Common myeloid progenitor, CD34-positive (primary cell): ENCODE data around the gene RBM39.
"Not testable (repeated sequence)": the region's sequence is repeated elsewhere in the genome, so short reads cannot be mapped to it uniquely, and the experiment has no call there.

Source experiments
- CTCF ChIA-PET: fragments of 350-600 bp; sonication (Branson Sonifier 250); formaldehyde crosslinking; loops from one replicate; lab custom pipeline; 2021; ENCODE audit warnings: antibody characterized with exemption; lab: Charles Lee
- POLR2A ChIA-PET: fragments of 350-600 bp; sonication (Branson Sonifier 250); formaldehyde crosslinking; loops from one replicate; lab custom pipeline; 2021; ENCODE audit warnings: antibody characterized with exemption; lab: Charles Lee
- DNase-seq, 3 donors: peaks; one replicate each; pipeline versions ENCODE4 v3.0.0 to v3.0.0-alpha.2; 2013
- H3K27ac ChIP-seq, 2 experiments: 1 replicate in 1 of 2; 2 replicates in 1 of 2; pipeline ENCODE4 v1.7.0; 2013; ENCODE audit warnings: inconsistent platforms in 2 of 2, low read length in 2 of 2, mild to moderate bottlenecking in 2 of 2, low read depth in 1 of 2, moderate library complexity in 1 of 2; ENCODE audit not compliant: severe bottlenecking in 2 of 2, insufficient read depth in 1 of 2, poor library complexity in 1 of 2
- H3K27me3 ChIP-seq, 5 experiments: replicated peaks in 2 of 5; 1 replicate in 3 of 5; 2 replicates in 2 of 5; pipeline versions ENCODE4 v1.6.1 to v1.7.0; 2013; ENCODE audit warnings: low read length in 4 of 5, mild to moderate bottlenecking in 2 of 5, moderate library complexity in 2 of 5, inconsistent platforms in 1 of 5; ENCODE audit not compliant: insufficient read depth in 5 of 5, control insufficient read depth in 4 of 5
- H3K36me3 ChIP-seq, 4 experiments: 1 replicate in 2 of 4; 2 replicates in 2 of 4; pipeline versions ENCODE4 v1.6.1 to v1.7.0; 2013; ENCODE audit warnings: low read length in 3 of 4, control low read depth in 1 of 4, mild to moderate bottlenecking in 1 of 4; ENCODE audit not compliant: control insufficient read depth in 4 of 4, insufficient read depth in 4 of 4
- H3K4me1 ChIP-seq, 4 experiments: 1 replicate in 3 of 4; 2 replicates in 1 of 4; pipeline versions ENCODE4 v1.6.1 to v1.7.1; 2013; ENCODE audit warnings: low read length in 3 of 4, mild to moderate bottlenecking in 3 of 4, control low read depth in 1 of 4, inconsistent platforms in 1 of 4, moderate library complexity in 1 of 4; ENCODE audit not compliant: control insufficient read depth in 4 of 4, insufficient read depth in 4 of 4; ENCODE audit errors: control extremely low read depth in 1 of 4
- H3K4me3 ChIP-seq, 7 experiments: 1 replicate in 4 of 7; 2 replicates in 3 of 7; pipeline versions ENCODE4 v1.5.1 to v1.7.0; 2013; ENCODE audit warnings: mild to moderate bottlenecking in 7 of 7, low read length in 6 of 7, moderate library complexity in 6 of 7, inconsistent platforms in 2 of 7, low read depth in 2 of 7, control low read depth in 1 of 7; ENCODE audit not compliant: insufficient read depth in 4 of 7, control insufficient read depth in 1 of 7; ENCODE audit errors: extremely low read depth in 1 of 7
- H3K9me3 ChIP-seq, 5 experiments: 1 replicate in 4 of 5; 2 replicates in 1 of 5; pipeline versions ENCODE4 v1.6.1 to v1.7.1; 2013; ENCODE audit warnings: low read length in 4 of 5, mild to moderate bottlenecking in 2 of 5, inconsistent platforms in 1 of 5, low read depth in 1 of 5, moderate library complexity in 1 of 5; ENCODE audit not compliant: control insufficient read depth in 4 of 5, insufficient read depth in 2 of 5; ENCODE audit errors: control extremely low read depth in 1 of 5
- WGBS: methylation state at CpG from one replicate; pipeline ENCODE4 v1.1.5; 2013; ENCODE audit not compliant: insufficient coverage; 5-methylcytosine and 5-hydroxymethylcytosine counted together

The RBM39 gene

DNA sequence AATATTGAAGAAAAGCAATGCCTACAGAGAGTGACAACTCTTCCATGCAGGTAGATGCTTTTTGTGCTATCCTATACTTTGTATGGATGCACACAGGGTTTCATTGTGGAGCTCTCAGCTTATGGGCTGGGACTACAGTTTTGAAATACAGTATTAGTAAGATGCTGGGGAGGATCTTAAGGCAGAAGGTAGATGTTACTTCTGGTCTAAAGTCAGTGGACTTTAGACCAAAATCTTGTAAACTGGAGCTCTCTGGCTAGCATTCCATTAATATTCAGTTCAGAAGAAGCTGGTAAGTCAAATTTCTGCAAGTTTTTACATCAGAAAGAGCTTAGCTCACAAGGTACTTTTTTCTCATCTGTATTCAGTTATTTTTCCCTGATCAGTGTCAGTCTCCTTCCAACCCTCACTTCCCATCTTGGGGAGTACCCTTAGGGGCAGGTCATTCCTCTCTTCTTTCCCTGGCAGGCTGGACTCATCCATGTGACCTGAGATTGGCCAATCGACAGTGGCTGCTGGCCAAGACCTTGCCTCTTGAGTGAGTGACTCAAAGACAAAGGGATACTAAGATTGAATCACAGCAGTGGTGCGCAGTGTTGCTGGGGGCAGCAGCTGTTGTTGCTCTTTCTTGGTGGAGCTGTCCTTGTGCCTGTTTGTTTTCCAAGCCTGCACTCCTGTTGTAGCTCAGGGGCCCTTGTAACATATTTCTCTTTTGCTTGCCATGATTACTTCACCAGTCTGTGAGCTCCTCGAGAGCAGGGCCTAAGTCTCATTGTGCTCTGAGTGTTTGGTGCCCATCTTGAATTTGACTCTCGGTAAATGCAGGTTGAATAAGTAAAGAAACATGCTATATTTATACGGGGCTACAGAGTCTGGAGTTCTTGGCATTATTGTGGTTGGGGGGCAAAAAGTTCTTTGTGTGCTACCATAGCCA, 26.9 kb upstream of the RBM39 start:
- no peaks in the 10 kb centered on the region for H3K9me3 ChIP-seq
- peak in 2 of 3 donors; percentile 43 to 48 for DNase-seq
- WGBS: 100% methylated on average over 3 of the region's 5 CpGs
- peak overlapping the region; percentile 79 to 81 for H3K27ac ChIP-seq
- no peaks in the 10 kb centered on the region for H3K36me3 ChIP-seq
- ChIA-PET POLR2A (interaction anchor here (2.4 kb wide), 1 partner anchor 27 kb away, joined by 37 read pairs; the partner anchor contains the start of gene RBM39), CTCF (interaction anchor here (0.6 to 2.7 kb wide), 8 partner anchors 13 to 227 kb away, joined by 3 to 32 read pairs (median 4); partner anchors contain the start of genes ERGIC3 and RBM39)
- H3K4me1 ChIP-seq: peaks cover 33 to 70% (median 56%) of the 10 kb centered on the region in 4 experiments
- peak overlapping the region in 3 of 7 experiments; percentile 11 to 37 (median 31) for H3K4me3 ChIP-seq
- H3K27me3 ChIP-seq: no peaks in the 10 kb centered on the region

DNA sequence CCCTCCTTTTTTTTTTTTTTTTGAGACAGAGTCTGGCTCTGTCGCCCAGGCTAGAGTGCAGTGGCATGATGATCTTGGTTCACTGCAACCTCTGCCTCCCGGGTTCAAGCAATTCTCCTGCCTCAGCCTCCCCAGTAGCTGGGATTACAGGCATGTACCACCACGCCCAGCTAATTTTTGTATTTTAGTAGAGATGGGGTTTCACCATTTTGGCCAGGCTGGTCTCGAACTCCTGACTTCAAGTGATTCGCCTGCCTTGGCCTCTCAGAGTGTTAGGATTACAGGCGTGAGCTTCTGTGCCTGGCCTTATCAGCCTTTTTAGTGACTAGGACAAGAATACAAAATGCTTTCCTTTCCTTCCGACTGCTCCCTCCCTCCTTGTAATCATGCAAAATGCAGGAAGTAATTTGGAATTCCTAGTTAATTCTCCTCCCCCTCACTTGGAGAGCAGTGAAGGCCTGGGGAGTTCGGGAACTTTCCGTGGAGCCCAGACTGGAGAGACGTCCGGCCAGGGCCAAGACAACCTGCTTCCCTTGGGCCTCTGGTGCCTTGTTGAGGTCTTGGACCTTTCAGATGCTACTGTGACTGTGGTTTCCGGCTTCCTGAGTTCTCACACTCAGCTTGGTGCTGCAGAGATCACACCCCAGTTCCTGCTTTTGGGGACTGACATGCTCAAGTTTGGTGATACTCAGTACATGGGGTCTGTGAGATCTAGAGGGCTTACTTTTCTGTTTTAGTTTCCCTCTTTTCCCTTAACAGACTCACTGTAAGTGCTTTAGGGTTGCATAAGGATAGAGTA, 25.8 kb upstream of the RBM39 start:
- Histone ChIP-seq H3K27ac (peak overlapping the region; percentile 79 to 81), H3K27me3 (no peaks in the 10 kb centered on the region), H3K36me3 (no peaks in the 10 kb centered on the region), H3K4me1 (peaks cover 27 to 59% (median 46%) of the 10 kb centered on the region in 4 experiments), H3K4me3 (peak overlapping the region in 3 of 7 experiments; percentile 37 to 44 (median 44)), H3K9me3 (no peaks in the 10 kb centered on the region)
- ChIA-PET CTCF (interaction anchor here (1.3 to 2.7 kb wide), 5 partner anchors 12 to 34 kb away, joined by 4 to 32 read pairs (median 7); partner anchors contain the start of gene RBM39), POLR2A (interaction anchor here (1.0 to 2.4 kb wide), 2 partner anchors 26 to 32 kb away, joined by 4 to 37 read pairs; partner anchors contain the start of gene RBM39)
- WGBS: 0% methylated on average over 7 of the region's 12 CpGs
- DNase-seq: peak; percentile 86 to 97 (median 95)

DNA sequence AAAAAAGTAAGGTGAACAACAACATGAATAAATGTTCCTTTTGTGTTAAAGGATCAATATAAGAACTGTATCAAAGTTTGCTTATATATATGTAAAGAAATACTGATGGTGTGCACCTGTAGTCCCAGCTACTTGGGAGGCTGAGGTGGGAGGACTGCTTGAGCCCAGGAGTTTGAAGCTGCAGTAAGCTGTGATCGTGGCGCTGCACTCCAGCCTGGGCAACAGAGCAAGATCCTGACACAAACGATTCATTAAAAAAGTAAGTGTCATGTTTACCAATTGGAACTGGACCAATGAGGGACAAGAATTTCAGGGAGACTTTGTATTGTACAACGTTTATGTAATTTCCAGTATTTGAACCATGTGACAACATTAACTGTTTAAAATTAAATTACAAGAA, 24.8 kb upstream of the RBM39 start:
- H3K27ac ChIP-seq: peak overlapping the region in 1 of 2 experiments; percentile 81
- no peaks in the 10 kb centered on the region for H3K36me3 ChIP-seq
- ChIA-PET CTCF (interaction anchor here (0.7 to 2.7 kb wide), 3 partner anchors 24 to 36 kb away, joined by 3 to 32 read pairs (median 4); partner anchors contain the start of gene RBM39), POLR2A (interaction anchor here (0.7 kb wide), 1 partner anchor 12 kb away, joined by 3 read pairs; no protein-coding TSS in a partner anchor)
- no peaks in the 10 kb centered on the region for H3K27me3 ChIP-seq
- no peak overlapping the region for H3K4me3 ChIP-seq
- H3K9me3 ChIP-seq: no peaks in the 10 kb centered on the region
- DNase-seq: no peak
- H3K4me1 ChIP-seq: peaks cover 24 to 53% (median 41%) of the 10 kb centered on the region in 4 experiments
- whole genome bisulfite sequencing: 100% methylated on average over 3 of the region's 4 CpGs

DNA sequence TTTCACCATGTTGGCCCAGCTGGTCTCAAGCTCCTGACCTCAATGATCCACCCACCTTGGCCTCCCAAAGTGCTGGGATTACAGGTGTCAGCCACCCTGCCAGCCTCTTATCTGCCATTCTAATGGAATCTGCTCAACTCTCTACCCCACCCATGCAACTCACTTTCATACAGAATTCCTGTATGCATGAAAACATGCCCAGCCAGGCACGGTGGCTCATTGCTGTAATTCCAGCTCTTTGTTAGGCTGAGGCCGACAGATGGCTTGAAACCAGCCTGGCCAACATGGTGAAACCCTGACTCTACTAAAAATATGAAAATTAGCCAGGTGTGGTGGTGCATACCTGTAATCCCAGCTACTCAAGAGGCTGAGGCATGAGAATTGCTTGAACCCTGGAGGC, 22.9 kb upstream of the RBM39 start:
- H3K9me3 ChIP-seq, H3K36me3 ChIP-seq, DNase-seq, H3K27ac ChIP-seq, H3K27me3 ChIP-seq, POLR2A ChIA-PET, H3K4me3 ChIP-seq: not testable (repeated sequence)
- CTCF ChIA-PET: interaction anchor here (0.9 to 1.1 kb wide), 2 partner anchors 14 to 23 kb away, joined by 3 to 4 read pairs; partner anchors contain the start of gene RBM39
- peaks cover 22 to 36% (median 32%) of the 10 kb centered on the region in 4 experiments for H3K4me1 ChIP-seq
- no CpG with 5 or more reads among the region's 2 CpGs for WGBS

DNA sequence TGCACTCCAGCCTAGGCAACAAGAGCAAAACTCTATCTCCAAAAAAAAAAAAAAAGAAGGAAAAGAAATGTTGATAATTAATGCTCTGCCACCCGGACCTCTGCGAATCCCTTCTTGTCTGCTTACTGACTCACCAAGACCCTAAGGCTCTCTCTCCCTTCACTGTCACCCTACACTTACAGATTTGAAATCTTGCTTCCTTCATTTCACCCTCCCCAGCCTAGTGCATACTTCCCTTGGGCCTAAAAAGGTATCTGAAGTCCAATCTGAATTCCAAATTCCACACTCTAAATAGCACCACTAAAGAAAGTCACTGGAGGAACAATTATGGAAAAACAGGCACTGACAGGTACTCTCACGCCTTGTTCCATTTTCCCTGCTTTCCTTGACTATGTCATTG, 20.4 kb upstream of the RBM39 start:
- 90% methylated on average over 2 of the region's 3 CpGs for WGBS
- Histone ChIP-seq H3K9me3 (no peaks in the 10 kb centered on the region), H3K4me3 (no peak overlapping the region), H3K27me3 (no peaks in the 10 kb centered on the region), H3K27ac (no peak overlapping the region), H3K4me1 (peaks cover 5 to 13% (median 8%) of the 10 kb centered on the region in 4 experiments), H3K36me3 (no peaks in the 10 kb centered on the region)
- CTCF ChIA-PET: no interaction called here
- POLR2A ChIA-PET: no interaction called here
- no peak for DNase-seq

DNA sequence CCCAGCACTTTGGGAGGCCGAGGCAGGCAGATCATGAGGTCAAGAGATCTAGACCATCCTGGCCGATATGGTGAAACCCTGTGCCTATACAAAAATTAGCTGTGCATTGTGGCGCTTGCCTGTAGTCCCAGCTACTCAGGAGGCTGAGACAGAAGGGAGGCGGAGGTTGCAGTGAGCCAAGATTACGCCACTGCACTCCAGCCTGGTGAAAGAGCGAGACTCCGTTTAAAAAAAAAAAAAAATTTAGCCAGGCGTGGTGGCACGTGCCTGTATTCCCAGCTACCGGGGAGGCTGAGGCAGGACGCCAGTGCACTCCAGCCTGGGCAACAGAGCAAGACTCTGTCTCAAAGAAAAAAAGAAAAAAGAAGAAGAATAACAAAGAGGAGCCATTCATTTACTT, 19.5 kb upstream of the RBM39 start:
- WGBS: 100% methylated on average over 6 of the region's 11 CpGs
- H3K9me3 ChIP-seq, H3K36me3 ChIP-seq, DNase-seq, H3K27me3 ChIP-seq, H3K4me1 ChIP-seq, H3K4me3 ChIP-seq, H3K27ac ChIP-seq, CTCF ChIA-PET, POLR2A ChIA-PET: not testable (repeated sequence)
